SK-N-SH (cell line): ENCODE results near the gene CREBL2.

Experiments
- RFX5 ChIP-seq: IDR thresholded peaks from 2 replicates; pipeline ENCODE4 v1.6.1; 2012; ENCODE audit warnings: mild to moderate bottlenecking, improper control_type of control experiment, low read length
- TEAD4 ChIP-seq: IDR thresholded peaks from 2 replicates; pipeline ENCODE4 v1.4.0; 2012; ENCODE audit warnings: mild to moderate bottlenecking, borderline replicate concordance; ENCODE audit not compliant: insufficient read depth
- TF ChIP-seq, protein P1 (sequence below): fragments of 200-600 bp; sonication (generic); IDR thresholded peaks from 2 replicates; pipeline ENCODE4 v1.6.1; 2017; ENCODE audit warnings: antibody characterized with exemption, mild to moderate bottlenecking, moderate library complexity

DNA sequence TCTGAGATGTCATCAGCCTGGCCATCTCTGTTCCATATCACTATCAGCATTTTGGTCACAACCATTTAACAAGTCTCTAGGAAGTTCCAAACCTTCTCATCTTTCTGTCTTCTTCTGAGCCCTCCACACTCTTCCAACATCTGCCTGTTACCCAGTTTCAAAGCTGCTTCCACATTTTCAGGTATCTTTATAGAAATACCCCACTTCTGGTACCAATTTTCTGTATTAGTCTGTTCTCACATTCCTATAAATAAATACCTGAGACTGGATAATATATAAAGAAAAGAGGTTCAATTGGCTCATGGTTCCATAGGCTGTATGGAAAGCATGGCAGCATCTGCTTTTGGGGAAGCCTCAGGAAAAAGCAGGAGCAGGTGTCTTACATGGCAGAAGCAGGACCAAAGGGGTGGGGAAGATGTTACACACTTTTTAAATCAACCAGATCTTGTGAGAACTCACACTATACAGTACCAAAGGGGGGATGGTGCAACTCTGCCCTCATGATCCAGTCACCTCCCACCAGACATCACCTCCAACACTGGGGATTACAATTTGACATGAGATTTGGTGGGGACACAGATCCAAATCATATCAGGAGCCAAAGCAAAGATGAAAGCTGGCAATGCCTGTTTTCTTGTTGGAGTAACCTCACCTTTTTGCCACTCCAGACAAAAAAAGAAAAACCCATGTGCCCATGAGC, 37.4 kb downstream of the CREBL2 start:
- TF ChIP-seq TEAD4 (no peak), RFX5 (no peak)
- TF ChIP-seq, protein P1, sequence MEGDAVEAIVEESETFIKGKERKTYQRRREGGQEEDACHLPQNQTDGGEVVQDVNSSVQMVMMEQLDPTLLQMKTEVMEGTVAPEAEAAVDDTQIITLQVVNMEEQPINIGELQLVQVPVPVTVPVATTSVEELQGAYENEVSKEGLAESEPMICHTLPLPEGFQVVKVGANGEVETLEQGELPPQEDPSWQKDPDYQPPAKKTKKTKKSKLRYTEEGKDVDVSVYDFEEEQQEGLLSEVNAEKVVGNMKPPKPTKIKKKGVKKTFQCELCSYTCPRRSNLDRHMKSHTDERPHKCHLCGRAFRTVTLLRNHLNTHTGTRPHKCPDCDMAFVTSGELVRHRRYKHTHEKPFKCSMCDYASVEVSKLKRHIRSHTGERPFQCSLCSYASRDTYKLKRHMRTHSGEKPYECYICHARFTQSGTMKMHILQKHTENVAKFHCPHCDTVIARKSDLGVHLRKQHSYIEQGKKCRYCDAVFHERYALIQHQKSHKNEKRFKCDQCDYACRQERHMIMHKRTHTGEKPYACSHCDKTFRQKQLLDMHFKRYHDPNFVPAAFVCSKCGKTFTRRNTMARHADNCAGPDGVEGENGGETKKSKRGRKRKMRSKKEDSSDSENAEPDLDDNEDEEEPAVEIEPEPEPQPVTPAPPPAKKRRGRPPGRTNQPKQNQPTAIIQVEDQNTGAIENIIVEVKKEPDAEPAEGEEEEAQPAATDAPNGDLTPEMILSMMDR, result no peak
